HG02973 (cell line): Measurements from ENCODE around the gene RPS6KA4.

Source experiments
- ATAC-seq: cut with Tn5 transposase; IDR thresholded peaks from one replicate; pipeline ENCODE4 v1.9.1; 2021; ENCODE audit warnings: moderate library complexity; ENCODE audit not compliant: unreplicated experiment

The RPS6KA4 gene

DNA sequence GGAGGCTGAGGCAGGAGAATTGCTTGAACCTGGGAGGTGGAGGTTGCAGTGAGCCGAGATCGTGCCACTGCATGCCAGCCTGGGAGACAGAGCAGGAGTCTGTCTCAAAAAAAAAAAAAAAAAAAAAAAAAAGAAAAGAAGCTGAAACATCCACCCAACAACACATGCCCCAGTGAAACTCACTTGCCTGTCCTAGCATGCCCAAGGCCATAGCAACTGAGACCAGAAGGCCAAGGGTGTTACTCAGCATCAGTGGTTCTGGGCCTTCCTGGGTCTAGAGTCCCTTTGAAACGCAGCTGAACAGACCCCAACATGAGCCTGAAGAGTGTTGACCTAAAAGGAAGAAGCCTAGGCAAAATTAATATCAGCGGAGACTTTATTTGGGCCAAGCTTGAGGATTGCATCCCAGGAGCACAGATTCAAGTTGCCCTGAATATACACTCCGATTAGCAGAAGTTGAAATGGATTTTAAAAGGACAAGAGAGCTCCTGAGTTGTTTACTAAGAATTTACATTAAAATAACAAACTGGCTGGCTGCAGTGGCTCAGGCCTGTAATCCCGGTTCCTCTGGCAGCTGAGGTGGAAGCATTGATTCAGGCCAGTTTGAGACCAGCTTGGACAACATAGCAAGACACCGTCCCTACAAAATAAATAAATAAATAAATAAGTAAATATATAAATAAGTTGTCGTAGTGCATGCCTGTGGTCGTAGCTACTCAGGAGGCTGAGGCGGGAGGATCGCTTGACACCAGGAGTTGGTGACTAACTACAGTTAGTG, 34.1 kb upstream of the RPS6KA4 start:
- ATAC-seq, result no peak

DNA sequence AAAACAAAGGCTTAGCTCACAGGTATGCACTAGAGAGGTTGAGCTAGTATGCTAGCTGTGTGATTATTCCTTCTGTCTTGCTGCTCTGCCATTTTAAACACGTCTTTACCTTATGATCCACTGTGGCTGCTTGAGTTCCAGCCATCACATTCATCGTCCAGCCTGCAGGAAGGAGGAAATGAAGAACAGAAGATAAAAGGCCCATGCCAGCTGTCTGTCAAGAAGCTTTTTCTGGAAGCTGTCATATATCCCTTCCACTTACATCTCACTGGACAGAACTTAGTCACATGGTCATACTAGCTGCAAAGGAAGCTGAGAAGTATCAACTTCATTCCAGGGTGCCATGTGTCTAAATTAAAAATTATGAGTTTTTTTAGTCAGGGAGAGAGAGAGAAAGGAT, 31.6 kb upstream of the RPS6KA4 start:
- ATAC-seq, result no peak

GRCh38 chr11:64327993-64328392, 31.0 kb upstream of the RPS6KA4 start:
- no peak for ATAC-seq

DNA sequence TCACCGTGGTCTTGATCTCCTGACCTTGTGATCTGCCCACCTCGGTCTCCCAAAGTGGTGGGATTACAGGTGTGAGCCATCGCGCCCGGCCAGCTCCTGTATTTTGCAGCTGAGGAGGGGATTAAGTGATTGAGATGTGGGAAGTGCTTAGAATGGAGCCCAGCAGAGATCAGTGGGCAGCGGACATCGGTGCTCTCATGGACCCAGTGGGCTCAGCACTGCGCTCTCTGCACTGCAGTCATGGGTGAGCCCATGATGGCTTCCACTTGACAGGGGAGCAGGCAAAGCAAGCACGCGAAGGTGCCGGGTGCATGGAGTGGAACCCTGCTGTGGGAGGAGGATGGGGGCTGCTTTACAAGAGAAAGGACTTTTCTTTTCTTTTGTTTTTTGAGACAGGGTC, 28.1 kb upstream of the RPS6KA4 start:
- no peak for ATAC-seq

DNA sequence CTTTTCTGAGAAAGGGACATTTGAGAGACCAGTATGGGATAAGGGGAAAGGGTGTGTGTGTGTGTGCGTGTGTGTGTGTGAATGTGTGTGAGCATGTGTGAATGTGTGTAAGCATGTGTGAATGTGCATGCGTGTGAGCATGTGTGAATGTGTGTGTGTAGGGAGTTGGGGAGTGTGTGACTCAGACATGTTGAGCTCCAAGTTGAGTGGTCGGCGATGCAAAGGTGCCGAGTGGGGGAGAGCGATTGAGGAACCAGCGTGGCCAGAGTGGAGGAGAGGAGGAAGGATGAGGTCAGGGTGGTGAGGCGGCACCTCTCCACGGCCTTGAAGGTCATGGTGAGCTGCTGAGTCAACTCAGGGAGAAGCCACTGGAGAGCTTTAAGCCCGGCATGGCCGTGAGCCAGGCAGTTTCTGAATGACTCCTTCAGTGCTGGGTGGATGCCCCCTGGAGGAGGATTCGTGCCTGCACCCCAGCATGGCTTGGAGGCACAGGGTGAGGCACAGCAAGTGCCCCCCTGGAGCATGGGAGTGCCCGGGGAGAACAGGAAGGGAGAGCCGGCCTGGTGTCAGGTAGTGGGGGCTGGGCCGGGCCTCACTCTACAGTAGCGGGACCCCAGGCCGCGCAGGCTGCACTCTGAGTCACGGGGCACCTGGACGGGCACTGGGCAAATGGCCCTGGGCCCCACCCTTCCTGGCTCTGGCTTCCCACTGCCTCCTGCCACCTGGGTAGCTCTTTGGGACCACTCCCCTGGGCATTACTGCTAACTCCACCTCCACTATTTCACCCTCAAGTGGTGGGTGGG, 27.2 kb upstream of the RPS6KA4 start:
- ATAC-seq, result peak; percentile 48

DNA sequence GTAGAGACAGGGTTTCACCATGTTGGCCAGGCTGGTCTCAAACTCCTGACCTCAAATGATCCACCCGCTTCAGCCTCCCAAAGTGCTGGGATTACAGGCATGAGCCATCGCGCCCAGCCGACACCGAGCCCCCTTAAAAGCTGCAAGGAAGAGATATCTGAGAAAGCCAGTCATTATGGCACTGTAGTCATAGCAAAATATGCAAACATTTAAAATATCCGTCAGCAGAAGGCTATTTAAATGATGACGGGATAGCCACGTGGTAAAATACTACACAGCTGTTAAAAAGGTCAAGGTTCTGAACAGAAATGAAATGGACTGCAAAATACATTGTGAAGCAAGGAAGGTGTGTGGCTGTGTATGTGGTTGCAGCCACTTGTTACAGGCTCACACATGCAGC, 25.4 kb upstream of the RPS6KA4 start:
- no peak for ATAC-seq

DNA sequence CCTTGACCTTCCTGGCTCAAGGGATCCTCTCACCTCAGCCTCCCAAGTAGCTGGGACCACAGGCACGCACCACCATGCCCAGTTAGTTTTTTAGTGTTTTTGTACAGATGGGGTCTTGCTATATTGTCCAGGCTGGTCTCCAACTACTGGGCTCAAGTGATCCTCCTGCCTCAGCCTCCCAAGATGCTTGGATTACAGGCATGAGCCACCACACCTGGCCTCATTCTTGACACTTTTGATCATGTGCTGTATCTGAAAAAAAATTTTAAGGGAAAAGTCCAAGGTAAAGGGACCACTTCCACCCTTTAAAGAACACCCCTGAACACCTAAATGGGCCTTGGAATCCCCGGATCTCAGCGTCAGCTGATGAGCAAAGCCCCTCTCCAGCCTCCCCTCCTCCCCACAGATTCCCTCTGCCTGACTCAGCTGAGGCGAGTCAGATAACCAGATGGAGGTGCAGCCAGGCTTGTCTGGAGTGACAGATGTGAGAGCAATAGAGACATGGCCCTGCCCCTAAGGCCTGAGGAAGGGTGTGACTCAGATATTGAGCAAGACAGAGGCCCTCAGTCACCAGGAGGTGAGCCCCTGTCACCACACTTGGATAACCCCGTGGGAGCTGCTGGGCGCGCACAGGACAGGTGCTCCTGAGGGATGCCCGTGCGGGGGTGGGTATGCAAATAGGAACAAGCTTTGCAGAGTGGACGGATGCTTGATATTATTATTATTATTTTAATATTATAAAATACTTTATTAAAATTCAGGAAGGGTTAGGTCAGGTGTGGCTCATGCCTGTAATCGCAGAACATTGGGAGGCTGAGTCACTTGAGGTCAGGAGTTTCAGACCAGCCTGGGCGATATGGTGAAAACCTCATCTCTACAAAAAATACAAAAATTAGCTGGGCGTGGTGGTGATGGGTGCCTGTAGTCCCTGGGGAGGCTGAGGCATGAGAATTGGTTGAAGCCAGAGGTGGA, 23.9 kb upstream of the RPS6KA4 start:
- peak; percentile 76 for ATAC-seq

- no peak for ATAC-seq
These were observed 21.3 kb upstream of the RPS6KA4 start for GRCh38 chr11:64337538-64338249.

GRCh38 chr11:64338716-64339115, 20.2 kb upstream of the RPS6KA4 start:
- ATAC-seq, result no peak

DNA sequence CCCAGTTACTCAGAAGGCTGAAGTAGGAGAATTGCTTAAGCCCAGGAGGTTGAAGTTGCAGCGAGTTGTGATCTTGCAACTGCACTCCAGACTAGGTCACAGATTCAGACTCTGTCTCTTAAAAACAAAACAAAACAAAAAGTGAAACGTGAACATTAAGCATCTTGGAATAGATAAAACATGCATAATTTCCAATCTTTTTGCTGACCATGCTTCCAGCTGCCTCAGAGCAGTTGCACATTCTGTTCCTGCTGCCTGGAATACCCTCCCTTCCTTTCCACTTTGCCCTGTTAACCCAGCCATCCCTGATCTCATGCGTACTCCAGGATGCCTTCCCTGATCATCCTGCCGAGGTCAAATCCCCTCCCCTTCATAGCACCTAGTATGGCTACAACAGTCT, 19.7 kb upstream of the RPS6KA4 start:
- no peak for ATAC-seq

DNA sequence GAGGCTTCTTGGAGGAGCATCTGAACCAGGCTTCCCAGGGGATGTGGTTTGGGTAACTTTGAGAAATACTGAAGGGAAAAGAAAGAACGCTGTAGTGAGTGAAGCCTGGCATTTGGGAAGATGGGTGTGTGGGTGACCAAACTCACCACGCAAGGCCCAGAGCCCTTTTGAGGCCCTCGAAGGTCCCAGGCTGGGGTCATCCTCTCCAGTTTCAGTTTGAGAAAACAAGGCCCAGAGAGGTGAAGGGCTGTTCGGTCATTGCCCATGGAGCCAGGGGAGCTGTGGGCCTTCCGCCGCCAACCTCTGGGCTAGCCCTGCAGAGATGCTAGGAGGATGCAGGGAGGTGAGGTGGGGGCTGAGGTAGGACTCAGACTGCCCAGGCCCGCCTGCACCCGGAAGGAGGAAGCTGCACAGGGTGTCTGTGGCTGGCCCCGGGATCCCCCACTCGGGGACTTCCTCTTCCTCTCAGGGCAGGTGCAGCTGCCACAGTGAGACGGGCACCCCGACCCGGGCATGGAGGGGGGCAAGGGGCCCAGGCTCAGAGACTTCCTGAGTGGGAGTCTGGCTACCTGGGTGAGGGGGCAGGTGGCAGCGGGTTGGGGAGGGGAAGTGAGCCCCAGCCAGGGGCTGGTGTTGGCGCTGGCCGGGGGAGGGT, 19.1 kb upstream of the RPS6KA4 start, which contains the start of gene CCDC88B:
Gene CCDC88B (plus strand): TSS at position 451 of the 655 bp plus-strand sequence. CDS start 63 bp downstream, at position 514.
- ATAC-seq, result peak; percentile 44

GRCh38 chr11:64340671-64341335, 18.2 kb upstream of the RPS6KA4 start:
- ATAC-seq, result peak; percentile 29

DNA sequence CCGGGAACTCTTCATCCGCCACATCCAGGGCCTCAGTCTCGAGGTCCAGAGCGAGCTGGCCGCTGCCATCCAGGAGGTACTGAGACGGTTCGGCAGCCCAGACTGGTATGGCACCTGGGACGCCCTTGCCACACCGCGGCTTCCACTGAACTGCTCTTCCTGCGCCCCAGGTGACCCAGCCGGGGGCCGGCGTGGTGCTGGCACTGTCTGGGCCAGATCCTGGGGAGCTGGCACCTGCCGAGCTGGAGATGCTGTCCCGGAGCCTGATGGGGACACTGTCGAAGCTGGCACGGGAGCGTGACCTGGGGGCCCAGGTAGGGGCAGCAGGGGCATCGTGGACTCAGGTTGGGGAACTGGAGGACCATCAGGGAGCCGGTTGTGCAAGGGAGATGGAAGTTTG, 17.5 kb upstream of the RPS6KA4 start:
- ATAC-seq, result no peak

GRCh38 chr11:64341851-64342791, 16.8 kb upstream of the RPS6KA4 start:
- ATAC-seq, result peak; percentile 36

DNA sequence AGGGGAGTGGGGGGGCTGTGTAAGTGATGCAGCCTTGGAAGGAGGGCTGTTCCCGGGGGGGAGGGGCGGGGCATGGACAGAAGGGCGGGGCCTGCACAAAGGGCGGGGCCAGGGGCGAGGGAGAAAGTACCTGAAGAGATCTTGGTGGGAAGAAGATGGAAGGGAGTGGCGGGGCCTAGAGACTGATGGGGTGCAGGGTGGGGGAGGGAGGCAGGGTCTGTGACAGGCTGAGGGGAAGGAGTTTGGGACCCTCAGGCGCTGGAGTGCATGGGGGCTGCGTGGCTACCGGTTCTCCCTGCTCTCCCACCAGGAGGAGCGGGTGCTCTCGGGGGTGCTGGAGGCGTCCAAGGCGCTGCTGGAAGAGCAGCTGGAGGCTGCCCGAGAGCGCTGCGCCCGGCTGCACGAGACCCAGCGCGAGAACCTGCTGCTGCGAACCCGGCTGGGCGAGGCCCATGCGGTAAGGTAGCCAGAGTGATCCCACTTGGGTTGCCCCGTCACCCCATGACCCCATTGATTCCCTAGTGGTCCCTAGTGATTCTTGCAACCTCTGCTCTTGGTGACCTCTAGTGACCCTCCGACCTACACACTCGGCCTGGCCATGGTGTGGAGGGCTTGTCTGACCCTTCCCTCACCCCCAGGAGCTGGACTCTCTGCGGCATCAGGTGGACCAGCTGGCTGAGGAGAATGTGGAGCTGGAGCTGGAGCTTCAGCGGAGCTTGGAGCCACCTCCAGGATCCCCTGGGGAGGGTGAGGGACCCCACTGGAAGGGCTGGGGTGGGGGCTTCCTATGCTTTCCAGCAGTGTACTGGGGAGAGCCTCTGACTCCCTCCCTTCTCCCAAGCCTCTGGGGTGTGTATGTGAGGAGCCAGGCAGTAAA, 15.9 kb upstream of the RPS6KA4 start:
- no peak for ATAC-seq

DNA sequence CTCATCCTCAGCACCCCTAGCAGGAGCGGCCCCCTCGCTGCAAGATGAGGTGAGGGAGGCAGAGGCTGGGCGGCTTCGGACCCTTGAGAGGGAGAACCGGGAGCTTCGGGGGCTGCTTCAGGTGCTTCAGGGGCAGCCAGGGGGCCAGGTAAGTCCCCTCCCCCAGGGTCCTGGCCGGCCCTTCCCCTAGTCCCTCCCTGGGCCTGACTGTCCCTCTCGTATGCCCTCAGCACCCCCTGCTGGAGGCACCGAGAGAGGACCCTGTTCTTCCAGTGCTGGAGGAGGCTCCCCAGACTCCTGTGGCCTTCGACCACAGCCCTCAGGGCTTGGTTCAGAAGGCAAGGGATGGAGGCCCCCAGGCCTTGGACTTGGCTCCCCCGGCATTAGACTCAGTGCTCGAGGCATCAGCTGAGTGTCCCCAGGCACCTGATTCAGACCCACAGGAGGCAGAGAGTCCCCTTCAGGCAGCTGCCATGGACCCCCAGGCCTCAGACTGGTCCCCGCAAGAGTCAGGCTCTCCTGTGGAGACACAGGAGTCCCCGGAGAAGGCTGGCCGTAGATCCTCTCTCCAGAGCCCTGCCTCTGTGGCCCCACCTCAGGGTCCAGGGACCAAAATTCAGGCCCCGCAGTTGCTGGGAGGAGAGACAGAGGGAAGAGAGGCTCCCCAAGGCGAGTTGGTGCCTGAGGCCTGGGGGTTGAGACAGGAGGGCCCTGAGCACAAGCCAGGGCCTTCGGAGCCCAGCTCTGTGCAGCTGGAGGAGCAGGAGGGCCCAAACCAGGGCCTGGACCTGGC, 15.0 kb upstream of the RPS6KA4 start:
- no peak for ATAC-seq
